GM23338 (cell line): Measurements from ENCODE around the gene HPRT1. TPM values are rescaled to one million over a fixed set of nuclear protein-coding genes. Genes with fewer than 3 reads are reported as not detected.

Experiments used
- ATAC-seq: fragments of 200-7000 bp; cut with Tn5 transposase; 3 replicates; pipeline ENCODE4 v1.9.1; 2020
- DNase-seq: peaks from one replicate; pipeline ENCODE4 v3.0.0-alpha.2; 2015; ENCODE audit warnings: low spot score
- H2AFZ ChIP-seq: fragments of 200-600 bp; sonication (generic); 2 replicates; pipeline ENCODE4 v1.8.0; 2016; ENCODE audit warnings: antibody characterized with exemption, mild to moderate bottlenecking, moderate library complexity
- H3F3A ChIP-seq: fragments of 200-600 bp; sonication (generic); replicated peaks from 2 replicates; pipeline ENCODE4 v1.8.0; 2017; ENCODE audit warnings: antibody characterized with exemption, mixed run types, low read depth
- H3K27ac ChIP-seq: fragments of 200-600 bp; sonication (generic); 2 replicates; pipeline ENCODE4 v1.6.1; 2016; ENCODE audit warnings: low read depth
- H3K27me3 ChIP-seq: fragments of 200-600 bp; sonication (generic); 2 replicates; pipeline ENCODE4 v1.8.0; 2016; ENCODE audit warnings: mild to moderate bottlenecking, mixed run types, moderate library complexity; ENCODE audit not compliant: insufficient read depth
- H3K36me3 ChIP-seq: fragments of 200-600 bp; sonication (generic); 2 replicates; pipeline ENCODE4 v1.8.0; 2016; ENCODE audit warnings: mild to moderate bottlenecking; ENCODE audit not compliant: insufficient read depth
- H3K4me1 ChIP-seq: fragments of 200-600 bp; sonication (generic); 2 replicates; pipeline ENCODE4 v1.8.0; 2016; ENCODE audit warnings: mild to moderate bottlenecking, moderate library complexity; ENCODE audit not compliant: insufficient read depth
- H3K4me2 ChIP-seq: fragments of 200-600 bp; sonication (generic); 2 replicates; pipeline ENCODE4 v1.7.1; 2017; ENCODE audit warnings: mixed run types
- H3K4me3 ChIP-seq: fragments of 200-600 bp; sonication (generic); 2 replicates; pipeline ENCODE4 v1.6.1; 2016; ENCODE audit warnings: mixed run types
- H3K79me2 ChIP-seq: fragments of 200-600 bp; sonication (generic); replicated peaks from 2 replicates; pipeline ENCODE4 v1.8.0; 2017; ENCODE audit warnings: mild to moderate bottlenecking; ENCODE audit not compliant: insufficient read depth
- H3K9me2 ChIP-seq: fragments of 200-600 bp; sonication (generic); 2 replicates; pipeline ENCODE4 v1.8.0; 2017; ENCODE audit not compliant: insufficient read depth
- H4K20me1 ChIP-seq: fragments of 200-600 bp; sonication (generic); replicated peaks from 2 replicates; pipeline ENCODE4 v1.8.0; 2017; ENCODE audit warnings: mild to moderate bottlenecking; ENCODE audit not compliant: insufficient read depth
- H3K27ac Mint-ChIP-seq: 2 replicates; pipeline ENCODE4 v1.8.0; 2020; ENCODE audit warnings: inconsistent platforms, mild to moderate bottlenecking, moderate library complexity, mixed read lengths
- H3K27me3 Mint-ChIP-seq: 3 replicates; pipeline ENCODE4 v1.8.0; 2022; ENCODE audit warnings: low read depth, mild to moderate bottlenecking, moderate library complexity, mixed read lengths, inconsistent platforms; ENCODE audit not compliant: insufficient read depth, poor library complexity
- H3K36me3 Mint-ChIP-seq: 3 replicates; pipeline ENCODE4 v1.8.0; 2021; ENCODE audit warnings: low read depth, mild to moderate bottlenecking, inconsistent platforms, moderate library complexity, mixed read lengths
- H3K4me1 Mint-ChIP-seq: 3 replicates; pipeline ENCODE4 v1.8.0; 2020; ENCODE audit warnings: mild to moderate bottlenecking, inconsistent platforms, mixed read lengths
- H3K4me3 Mint-ChIP-seq: 3 replicates; pipeline ENCODE4 v1.8.0; 2021; ENCODE audit warnings: moderate library complexity, mild to moderate bottlenecking, inconsistent platforms, mixed read lengths
- H3K9me3 Mint-ChIP-seq: 3 replicates; pipeline ENCODE4 v1.8.0; 2020; ENCODE audit warnings: moderate library complexity, mild to moderate bottlenecking, inconsistent platforms, mixed read lengths
- CREB1 ChIP-seq: fragments of 250-450 bp; sonication (Bioruptor Pico); IDR thresholded peaks from 2 replicates; pipeline ENCODE4 v1.5.0; 2020; ENCODE audit warnings: low read depth, mild to moderate bottlenecking, moderate library complexity
- EZH2 ChIP-seq: fragments of 200-600 bp; sonication (generic); IDR thresholded peaks from one replicate; pipeline ENCODE4 v1.8.0; 2017; ENCODE audit warnings: antibody characterized with exemption, mild to moderate bottlenecking, low read depth; ENCODE audit not compliant: unreplicated experiment
- EZH2phosphoT487 ChIP-seq: fragments of 200-600 bp; sonication (generic); IDR thresholded peaks from one replicate; pipeline ENCODE4 v1.8.1; 2018; ENCODE audit warnings: antibody characterized with exemption; ENCODE audit not compliant: unreplicated experiment
- JUNB ChIP-seq: IDR thresholded peaks from one replicate; pipeline ENCODE4 v1.6.1; 2016; ENCODE audit warnings: antibody characterized with exemption; ENCODE audit not compliant: unreplicated experiment
- NANOG ChIP-seq: IDR thresholded peaks from 2 replicates; pipeline ENCODE4 v1.6.1; 2016; ENCODE audit warnings: antibody characterized with exemption, borderline replicate concordance
- POLR2AphosphoS5 ChIP-seq: IDR thresholded peaks from 2 replicates; pipeline ENCODE4 v1.6.1; 2016; ENCODE audit warnings: antibody characterized with exemption, low read depth
- STAT1 ChIP-seq: IDR thresholded peaks from one replicate; pipeline ENCODE4 v1.6.1; 2016; ENCODE audit warnings: antibody characterized with exemption; ENCODE audit not compliant: unreplicated experiment
- ZNF114 ChIP-seq: fragments of 250-450 bp; sonication (Bioruptor Pico); IDR thresholded peaks from 2 replicates; pipeline ENCODE4 v1.5.0; 2020; ENCODE audit warnings: mild to moderate bottlenecking, moderate library complexity
- ZNF331 ChIP-seq: fragments of 250-450 bp; sonication (Bioruptor Pico); IDR thresholded peaks from 2 replicates; pipeline ENCODE4 v1.5.0; 2020; ENCODE audit warnings: low read depth, mild to moderate bottlenecking, moderate library complexity
- polyA plus RNA-seq: library from polyadenylated mRNA; unstranded; fragments of >200 nt; fragmentation: Nextera tagmentation; extraction: Ambion mirVana; gene quantifications from 2 replicates; pipeline ENCODE4 v1.2.1, GENCODE V29; 2016
- total RNA-seq: library from RNA; depleted of rRNA; stranded (reverse); fragments of >200 nt; shearing (Covaris generic); gene quantifications from 2 replicates; pipeline ENCODE4 v1.2.3, GENCODE V29; 2014
- TF ChIP-seq, protein P1 (sequence below): IDR thresholded peaks from one replicate; pipeline ENCODE4 v1.6.1; 2018; ENCODE audit warnings: antibody characterized with exemption; ENCODE audit not compliant: unreplicated experiment
- TF ChIP-seq, protein P2 (sequence below): fragments of 250-450 bp; sonication (Bioruptor Pico); IDR thresholded peaks from 2 replicates; pipeline ENCODE4 v1.5.0; 2020; ENCODE audit warnings: mild to moderate bottlenecking, moderate library complexity
- TF ChIP-seq, protein P3 (sequence below): IDR thresholded peaks from 2 replicates; pipeline ENCODE4 v1.6.1; 2016; ENCODE audit warnings: antibody characterized with exemption
- TF ChIP-seq, protein P4 (sequence below), 2 experiments: fragments of 200-600 bp in 1 of 2; sonication (generic) in 1 of 2; conservative IDR thresholded peaks; 2 replicates each; pipeline versions ENCODE4 v1.5.1 to v1.6.1; 2016 to 2017; ENCODE audit warnings: antibody characterized with exemption in 2 of 2, low read depth in 2 of 2, mild to moderate bottlenecking in 2 of 2, moderate library complexity in 1 of 2

Gene HPRT1
- total and polyA plus RNA-seq, 2 experiments from 2014 or later = 27.0 to 79.4 TPM

DNA sequence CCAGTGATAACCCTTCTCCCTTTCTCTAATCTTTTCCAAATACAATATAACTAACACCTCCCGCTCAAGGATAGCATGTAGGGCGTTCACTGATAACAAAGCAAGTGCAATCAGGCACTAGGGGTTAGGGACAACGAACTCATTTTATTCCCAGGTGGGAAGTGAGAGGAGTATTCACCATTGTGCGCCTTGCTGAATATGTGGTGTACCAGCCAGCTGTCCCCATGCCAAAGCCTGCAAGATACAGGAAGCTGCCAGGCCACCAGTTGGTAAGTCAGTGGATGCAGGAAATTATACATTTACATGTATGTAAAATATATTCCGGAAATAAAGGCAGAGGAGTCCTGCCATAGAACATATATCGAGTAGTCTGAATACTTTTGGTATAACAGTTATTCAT is 6.3 kb upstream of the HPRT1 start:
- Histone ChIP-seq H3K9me2 (no peaks in the 10 kb centered on the region), H3K4me3 (no peak overlapping the region), H3F3A (no peaks in the 10 kb centered on the region), H3K79me2 (no peaks in the 10 kb centered on the region), H3K27ac (no peak overlapping the region), H4K20me1 (no peaks in the 10 kb centered on the region), H3K4me2 (no peak overlapping the region), H3K36me3 (no peaks in the 10 kb centered on the region), H3K4me1 (no peaks in the 10 kb centered on the region), H2AFZ (no peak overlapping the region), H3K27me3 (no peaks in the 10 kb centered on the region)
- Mint-ChIP-seq H3K36me3 (no peaks in the 10 kb centered on the region), H3K9me3 (no peaks in the 10 kb centered on the region), H3K4me3 (no peak overlapping the region), H3K27ac (no peak overlapping the region), H3K27me3 (no peaks in the 10 kb centered on the region), H3K4me1 (no peaks in the 10 kb centered on the region)
- DNase-seq (no peak), ATAC-seq (no peak)
- no peak for TF ChIP-seq ZNF331
- no peak for TF ChIP-seq CREB1 (CRISPR knock-in tag)
- no peak for TF ChIP-seq POLR2AphosphoS5
- TF ChIP-seq STAT1 = no peak
- TF ChIP-seq, protein P1, sequence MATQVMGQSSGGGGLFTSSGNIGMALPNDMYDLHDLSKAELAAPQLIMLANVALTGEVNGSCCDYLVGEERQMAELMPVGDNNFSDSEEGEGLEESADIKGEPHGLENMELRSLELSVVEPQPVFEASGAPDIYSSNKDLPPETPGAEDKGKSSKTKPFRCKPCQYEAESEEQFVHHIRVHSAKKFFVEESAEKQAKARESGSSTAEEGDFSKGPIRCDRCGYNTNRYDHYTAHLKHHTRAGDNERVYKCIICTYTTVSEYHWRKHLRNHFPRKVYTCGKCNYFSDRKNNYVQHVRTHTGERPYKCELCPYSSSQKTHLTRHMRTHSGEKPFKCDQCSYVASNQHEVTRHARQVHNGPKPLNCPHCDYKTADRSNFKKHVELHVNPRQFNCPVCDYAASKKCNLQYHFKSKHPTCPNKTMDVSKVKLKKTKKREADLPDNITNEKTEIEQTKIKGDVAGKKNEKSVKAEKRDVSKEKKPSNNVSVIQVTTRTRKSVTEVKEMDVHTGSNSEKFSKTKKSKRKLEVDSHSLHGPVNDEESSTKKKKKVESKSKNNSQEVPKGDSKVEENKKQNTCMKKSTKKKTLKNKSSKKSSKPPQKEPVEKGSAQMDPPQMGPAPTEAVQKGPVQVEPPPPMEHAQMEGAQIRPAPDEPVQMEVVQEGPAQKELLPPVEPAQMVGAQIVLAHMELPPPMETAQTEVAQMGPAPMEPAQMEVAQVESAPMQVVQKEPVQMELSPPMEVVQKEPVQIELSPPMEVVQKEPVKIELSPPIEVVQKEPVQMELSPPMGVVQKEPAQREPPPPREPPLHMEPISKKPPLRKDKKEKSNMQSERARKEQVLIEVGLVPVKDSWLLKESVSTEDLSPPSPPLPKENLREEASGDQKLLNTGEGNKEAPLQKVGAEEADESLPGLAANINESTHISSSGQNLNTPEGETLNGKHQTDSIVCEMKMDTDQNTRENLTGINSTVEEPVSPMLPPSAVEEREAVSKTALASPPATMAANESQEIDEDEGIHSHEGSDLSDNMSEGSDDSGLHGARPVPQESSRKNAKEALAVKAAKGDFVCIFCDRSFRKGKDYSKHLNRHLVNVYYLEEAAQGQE = no peak
- TF ChIP-seq, protein P2, sequence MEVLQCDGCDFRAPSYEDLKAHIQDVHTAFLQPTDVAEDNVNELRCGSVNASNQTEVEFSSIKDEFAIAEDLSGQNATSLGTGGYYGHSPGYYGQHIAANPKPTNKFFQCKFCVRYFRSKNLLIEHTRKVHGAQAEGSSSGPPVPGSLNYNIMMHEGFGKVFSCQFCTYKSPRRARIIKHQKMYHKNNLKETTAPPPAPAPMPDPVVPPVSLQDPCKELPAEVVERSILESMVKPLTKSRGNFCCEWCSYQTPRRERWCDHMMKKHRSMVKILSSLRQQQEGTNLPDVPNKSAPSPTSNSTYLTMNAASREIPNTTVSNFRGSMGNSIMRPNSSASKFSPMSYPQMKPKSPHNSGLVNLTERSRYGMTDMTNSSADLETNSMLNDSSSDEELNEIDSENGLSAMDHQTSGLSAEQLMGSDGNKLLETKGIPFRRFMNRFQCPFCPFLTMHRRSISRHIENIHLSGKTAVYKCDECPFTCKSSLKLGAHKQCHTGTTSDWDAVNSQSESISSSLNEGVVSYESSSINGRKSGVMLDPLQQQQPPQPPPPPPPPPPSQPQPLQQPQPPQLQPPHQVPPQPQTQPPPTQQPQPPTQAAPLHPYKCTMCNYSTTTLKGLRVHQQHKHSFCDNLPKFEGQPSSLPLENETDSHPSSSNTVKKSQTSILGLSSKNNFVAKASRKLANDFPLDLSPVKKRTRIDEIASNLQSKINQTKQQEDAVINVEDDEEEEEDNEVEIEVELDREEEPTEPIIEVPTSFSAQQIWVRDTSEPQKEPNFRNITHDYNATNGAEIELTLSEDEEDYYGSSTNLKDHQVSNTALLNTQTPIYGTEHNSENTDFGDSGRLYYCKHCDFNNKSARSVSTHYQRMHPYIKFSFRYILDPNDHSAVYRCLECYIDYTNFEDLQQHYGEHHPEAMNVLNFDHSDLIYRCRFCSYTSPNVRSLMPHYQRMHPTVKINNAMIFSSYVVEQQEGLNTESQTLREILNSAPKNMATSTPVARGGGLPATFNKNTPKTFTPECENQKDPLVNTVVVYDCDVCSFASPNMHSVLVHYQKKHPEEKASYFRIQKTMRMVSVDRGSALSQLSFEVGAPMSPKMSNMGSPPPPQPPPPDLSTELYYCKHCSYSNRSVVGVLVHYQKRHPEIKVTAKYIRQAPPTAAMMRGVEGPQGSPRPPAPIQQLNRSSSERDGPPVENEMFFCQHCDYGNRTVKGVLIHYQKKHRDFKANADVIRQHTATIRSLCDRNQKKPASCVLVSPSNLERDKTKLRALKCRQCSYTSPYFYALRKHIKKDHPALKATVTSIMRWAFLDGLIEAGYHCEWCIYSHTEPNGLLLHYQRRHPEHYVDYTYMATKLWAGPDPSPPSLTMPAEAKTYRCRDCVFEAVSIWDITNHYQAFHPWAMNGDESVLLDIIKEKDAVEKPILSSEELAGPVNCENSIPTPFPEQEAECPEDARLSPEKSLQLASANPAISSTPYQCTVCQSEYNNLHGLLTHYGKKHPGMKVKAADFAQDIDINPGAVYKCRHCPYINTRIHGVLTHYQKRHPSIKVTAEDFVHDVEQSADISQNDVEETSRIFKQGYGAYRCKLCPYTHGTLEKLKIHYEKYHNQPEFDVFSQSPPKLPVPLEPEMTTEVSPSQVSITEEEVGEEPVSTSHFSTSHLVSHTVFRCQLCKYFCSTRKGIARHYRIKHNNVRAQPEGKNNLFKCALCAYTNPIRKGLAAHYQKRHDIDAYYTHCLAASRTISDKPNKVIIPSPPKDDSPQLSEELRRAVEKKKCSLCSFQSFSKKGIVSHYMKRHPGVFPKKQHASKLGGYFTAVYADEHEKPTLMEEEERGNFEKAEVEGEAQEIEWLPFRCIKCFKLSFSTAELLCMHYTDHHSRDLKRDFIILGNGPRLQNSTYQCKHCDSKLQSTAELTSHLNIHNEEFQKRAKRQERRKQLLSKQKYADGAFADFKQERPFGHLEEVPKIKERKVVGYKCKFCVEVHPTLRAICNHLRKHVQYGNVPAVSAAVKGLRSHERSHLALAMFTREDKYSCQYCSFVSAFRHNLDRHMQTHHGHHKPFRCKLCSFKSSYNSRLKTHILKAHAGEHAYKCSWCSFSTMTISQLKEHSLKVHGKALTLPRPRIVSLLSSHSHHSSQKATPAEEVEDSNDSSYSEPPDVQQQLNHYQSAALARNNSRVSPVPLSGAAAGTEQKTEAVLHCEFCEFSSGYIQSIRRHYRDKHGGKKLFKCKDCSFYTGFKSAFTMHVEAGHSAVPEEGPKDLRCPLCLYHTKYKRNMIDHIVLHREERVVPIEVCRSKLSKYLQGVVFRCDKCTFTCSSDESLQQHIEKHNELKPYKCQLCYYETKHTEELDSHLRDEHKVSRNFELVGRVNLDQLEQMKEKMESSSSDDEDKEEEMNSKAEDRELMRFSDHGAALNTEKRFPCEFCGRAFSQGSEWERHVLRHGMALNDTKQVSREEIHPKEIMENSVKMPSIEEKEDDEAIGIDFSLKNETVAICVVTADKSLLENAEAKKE (CRISPR knock-in tag) = no peak
- TF ChIP-seq, protein P3, sequence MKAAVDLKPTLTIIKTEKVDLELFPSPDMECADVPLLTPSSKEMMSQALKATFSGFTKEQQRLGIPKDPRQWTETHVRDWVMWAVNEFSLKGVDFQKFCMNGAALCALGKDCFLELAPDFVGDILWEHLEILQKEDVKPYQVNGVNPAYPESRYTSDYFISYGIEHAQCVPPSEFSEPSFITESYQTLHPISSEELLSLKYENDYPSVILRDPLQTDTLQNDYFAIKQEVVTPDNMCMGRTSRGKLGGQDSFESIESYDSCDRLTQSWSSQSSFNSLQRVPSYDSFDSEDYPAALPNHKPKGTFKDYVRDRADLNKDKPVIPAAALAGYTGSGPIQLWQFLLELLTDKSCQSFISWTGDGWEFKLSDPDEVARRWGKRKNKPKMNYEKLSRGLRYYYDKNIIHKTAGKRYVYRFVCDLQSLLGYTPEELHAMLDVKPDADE = no peak
- no peak for TF ChIP-seq EZH2phosphoT487
- TF ChIP-seq NANOG = no peak
- no peak for TF ChIP-seq ZNF114 (CRISPR knock-in tag)
- no peak for TF ChIP-seq JUNB
- TF ChIP-seq, protein P4, sequence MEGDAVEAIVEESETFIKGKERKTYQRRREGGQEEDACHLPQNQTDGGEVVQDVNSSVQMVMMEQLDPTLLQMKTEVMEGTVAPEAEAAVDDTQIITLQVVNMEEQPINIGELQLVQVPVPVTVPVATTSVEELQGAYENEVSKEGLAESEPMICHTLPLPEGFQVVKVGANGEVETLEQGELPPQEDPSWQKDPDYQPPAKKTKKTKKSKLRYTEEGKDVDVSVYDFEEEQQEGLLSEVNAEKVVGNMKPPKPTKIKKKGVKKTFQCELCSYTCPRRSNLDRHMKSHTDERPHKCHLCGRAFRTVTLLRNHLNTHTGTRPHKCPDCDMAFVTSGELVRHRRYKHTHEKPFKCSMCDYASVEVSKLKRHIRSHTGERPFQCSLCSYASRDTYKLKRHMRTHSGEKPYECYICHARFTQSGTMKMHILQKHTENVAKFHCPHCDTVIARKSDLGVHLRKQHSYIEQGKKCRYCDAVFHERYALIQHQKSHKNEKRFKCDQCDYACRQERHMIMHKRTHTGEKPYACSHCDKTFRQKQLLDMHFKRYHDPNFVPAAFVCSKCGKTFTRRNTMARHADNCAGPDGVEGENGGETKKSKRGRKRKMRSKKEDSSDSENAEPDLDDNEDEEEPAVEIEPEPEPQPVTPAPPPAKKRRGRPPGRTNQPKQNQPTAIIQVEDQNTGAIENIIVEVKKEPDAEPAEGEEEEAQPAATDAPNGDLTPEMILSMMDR (conservative IDR thresholded peaks at IDR 0.05; ENCODE audit: low read depth in 2 of 2) = no peak
- no peak for TF ChIP-seq EZH2
